HG03520 (cell line): ENCODE measurements around the gene CLRN1.

Experiments
- ATAC-seq: cut with Tn5 transposase; IDR thresholded peaks from one replicate; pipeline ENCODE4 v1.9.1; 2021; ENCODE audit warnings: mild to moderate bottlenecking, moderate library complexity; ENCODE audit not compliant: unreplicated experiment

The CLRN1 gene

DNA sequence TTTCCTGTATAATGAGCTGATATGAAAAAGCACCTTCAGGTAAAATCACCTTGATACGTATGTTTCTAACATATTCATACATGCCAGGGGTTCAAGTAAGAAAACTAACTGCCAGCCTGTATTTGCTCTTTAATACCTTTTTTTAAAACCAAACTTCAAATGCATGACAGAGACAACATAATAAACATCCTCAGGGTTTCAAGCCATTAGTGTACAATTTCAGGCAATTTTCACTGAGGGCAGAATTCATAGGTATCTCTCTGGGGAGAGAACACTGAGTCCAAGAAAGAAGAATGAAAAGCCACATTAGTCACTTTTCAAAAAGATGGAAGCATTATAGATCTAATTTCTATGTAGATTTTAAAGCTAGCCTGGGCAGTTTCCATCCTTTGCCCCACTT, 94.2 kb downstream of the CLRN1 start:
- no peak for ATAC-seq

DNA sequence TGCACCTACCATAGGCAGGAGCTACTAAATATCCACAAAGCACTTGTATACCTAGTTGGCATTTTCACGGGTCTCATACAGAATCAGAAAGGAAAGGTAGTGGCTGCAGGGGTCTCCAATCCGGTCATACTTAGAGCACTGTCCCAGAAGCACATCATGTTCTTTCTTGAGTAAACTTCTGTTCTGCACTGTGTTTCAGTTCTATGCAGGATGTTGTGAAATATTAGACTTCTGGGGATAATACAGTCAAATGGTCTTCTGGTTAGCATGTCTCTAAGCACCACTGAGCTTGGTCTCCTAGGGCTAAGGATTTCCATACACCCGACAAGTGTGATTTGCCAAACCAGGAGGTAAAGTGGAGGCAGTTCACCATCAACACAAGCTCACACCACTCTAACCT, 95.2 kb downstream of the CLRN1 start:
- ATAC-seq: no peak

DNA sequence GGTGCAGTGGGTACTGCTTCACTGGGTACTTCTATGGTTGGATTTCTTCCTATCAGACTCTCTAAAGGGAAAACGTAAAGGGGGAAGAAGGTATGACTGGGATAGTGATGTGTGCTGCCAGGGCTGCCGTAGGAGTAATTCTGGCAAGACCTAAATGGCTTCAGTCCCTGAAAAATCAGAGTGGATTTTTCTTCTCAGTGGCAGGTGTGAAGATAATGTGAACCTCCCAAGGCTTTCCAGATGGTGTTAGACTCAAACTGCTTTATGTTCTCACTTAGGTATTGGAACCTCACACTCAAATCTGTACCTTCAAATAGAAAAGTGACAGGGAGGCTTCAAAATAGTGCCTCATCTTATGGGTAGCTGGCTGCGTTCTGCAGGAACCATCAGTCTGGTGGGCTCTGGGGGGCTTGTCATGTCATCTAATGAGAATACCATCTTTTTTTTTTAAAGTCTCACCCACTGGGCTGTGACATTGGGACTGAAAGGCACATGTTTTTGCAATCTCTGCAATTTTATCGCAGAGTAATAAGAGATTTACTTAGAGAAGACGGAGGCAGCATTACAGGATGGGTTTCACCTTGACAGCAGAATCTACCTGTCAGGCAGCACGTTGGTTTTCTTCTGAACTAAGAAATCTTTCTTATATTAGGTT, 95.8 kb downstream of the CLRN1 start:
- no peak for ATAC-seq
